MM.1S (cell line): ENCODE measurements around the gene CFAP58.

Source experiments
- EZH2 ChIP-seq: fragments of 300-600 bp; sonication (generic); optimal IDR thresholded peaks from 2 replicates; pipeline ENCODE3; 2017; ENCODE audit warnings: low read depth, mild to moderate bottlenecking, antibody characterized with exemption, low read length, mixed read lengths
- TF ChIP-seq, protein P1 (sequence below): fragments of 300-600 bp; sonication (generic); IDR thresholded peaks from 2 replicates; pipeline ENCODE4 v1.5.1; 2016; ENCODE audit warnings: antibody characterized with exemption, low read length, mixed read lengths

DNA sequence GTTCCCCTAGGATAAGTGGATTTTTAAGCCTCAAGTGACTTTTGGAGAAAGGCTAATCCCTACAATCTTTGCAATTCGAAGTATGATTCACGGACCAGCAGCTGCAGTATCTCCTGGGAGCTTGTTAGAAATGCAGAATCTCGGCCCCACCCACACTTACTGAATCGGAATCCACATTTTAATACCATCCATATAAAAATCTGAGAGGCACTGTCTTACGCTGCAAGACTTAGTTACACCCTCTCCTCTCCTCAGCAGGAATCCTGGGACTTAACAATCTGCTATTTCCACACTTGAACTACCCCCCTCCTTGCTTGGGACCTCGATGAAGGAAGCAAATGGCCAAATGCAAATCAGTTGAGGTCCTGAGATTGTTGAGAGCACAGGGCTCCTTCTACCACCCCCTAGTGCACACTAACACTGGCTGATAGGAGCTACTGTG, 36.3 kb upstream of the CFAP58 start:
- TF ChIP-seq EZH2, result no peak
- TF ChIP-seq, protein P1, sequence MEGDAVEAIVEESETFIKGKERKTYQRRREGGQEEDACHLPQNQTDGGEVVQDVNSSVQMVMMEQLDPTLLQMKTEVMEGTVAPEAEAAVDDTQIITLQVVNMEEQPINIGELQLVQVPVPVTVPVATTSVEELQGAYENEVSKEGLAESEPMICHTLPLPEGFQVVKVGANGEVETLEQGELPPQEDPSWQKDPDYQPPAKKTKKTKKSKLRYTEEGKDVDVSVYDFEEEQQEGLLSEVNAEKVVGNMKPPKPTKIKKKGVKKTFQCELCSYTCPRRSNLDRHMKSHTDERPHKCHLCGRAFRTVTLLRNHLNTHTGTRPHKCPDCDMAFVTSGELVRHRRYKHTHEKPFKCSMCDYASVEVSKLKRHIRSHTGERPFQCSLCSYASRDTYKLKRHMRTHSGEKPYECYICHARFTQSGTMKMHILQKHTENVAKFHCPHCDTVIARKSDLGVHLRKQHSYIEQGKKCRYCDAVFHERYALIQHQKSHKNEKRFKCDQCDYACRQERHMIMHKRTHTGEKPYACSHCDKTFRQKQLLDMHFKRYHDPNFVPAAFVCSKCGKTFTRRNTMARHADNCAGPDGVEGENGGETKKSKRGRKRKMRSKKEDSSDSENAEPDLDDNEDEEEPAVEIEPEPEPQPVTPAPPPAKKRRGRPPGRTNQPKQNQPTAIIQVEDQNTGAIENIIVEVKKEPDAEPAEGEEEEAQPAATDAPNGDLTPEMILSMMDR, result no peak
